Right atrium auricular region (tissue), 2 donors: ENCODE measurements around the gene JMJD1C. TPM values are rescaled to one million over a fixed set of nuclear protein-coding genes. Genes with fewer than 3 reads are reported as not detected.

ENCODE experiments used
- DNase-seq: peaks from one replicate; pipeline ENCODE4 v3.0.0-alpha.2; 2019; ENCODE audit warnings: low spot score
- H3K27ac ChIP-seq, 2 donors: fragments of 200-600 bp; sonication (generic); 1 replicate in 1 of 2; 2 replicates in 1 of 2; pipeline ENCODE4 v1.5.1; 2016 to 2019
- H3K27me3 ChIP-seq, 2 donors: fragments of 200-600 bp; sonication (generic); one replicate each; pipeline versions ENCODE4 v1.5.1 to v1.6.0; 2017 to 2019
- H3K36me3 ChIP-seq: fragments of 200-600 bp; sonication (generic); one replicate; pipeline ENCODE4 v1.5.1; 2016
- H3K4me1 ChIP-seq, 2 donors: fragments of 200-600 bp; sonication (generic); one replicate each; pipeline versions ENCODE4 v1.5.1 to v1.6.0; 2017 to 2019
- H3K4me3 ChIP-seq, 2 donors: fragments of 200-600 bp; sonication (generic); 1 replicate in 1 of 2; 2 replicates in 1 of 2; pipeline ENCODE4 v1.5.1; 2017 to 2019; ENCODE audit warnings: mild to moderate bottlenecking in 1 of 2, moderate library complexity in 1 of 2
- H3K9me3 ChIP-seq, 2 donors: fragments of 200-600 bp; sonication (generic); one replicate each; pipeline ENCODE4 v1.5.1; 2019
- CTCF ChIP-seq, 2 donors: fragments of 200-600 bp; sonication (generic); IDR thresholded peaks; one replicate each; pipeline ENCODE4 v1.5.1; 2019; ENCODE audit warnings: antibody characterized with exemption in 2 of 2
- total RNA-seq, 2 donors: library from RNA; depleted of rRNA; stranded (reverse); fragments of >200 nt; gene quantifications; one replicate each; pipeline ENCODE4 v1.1.0, GENCODE V29; 2016

JMJD1C gene
- total RNA-seq, 2 donors from 2014 or later = 45.5 to 57.6 TPM

DNA sequence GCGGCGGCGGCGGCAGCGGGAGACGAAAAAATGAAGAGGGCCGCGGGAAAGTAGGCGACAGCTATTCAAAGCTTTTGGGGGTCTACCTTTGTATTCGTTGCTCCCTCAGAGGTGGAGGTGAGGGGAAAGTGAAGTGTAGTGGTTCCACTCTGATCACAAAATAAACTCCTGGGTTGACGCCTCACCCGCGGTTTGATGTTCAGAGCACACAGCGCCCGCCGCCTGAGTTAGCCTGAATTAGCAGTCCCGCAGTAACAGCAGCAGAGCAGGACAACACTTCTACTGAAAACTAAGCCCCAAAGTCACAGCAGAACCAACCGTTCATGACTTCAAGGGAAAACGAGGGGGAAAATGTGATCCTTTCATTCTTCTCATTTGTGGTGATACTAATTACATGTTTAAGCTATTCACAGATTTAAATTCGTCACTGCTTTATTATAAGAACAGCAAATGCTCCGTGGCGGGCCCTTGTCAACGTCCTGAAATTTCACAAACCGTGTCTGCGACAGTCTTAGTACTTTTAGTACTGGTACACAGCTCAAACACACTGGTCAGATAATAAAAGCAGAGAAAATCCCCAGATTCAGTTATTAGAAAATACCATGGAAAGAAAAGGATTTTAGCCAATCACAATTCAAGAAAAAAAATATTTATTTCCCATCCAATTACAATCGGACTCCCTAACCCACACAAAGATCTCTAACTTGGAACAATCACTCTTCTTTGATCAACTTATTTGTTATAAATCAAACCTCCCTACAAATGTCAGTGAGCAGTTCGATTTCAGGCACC is 563 bp upstream of the JMJD1C start:
- no peaks in the 10 kb centered on the region for H3K27me3 ChIP-seq
- TF ChIP-seq CTCF (IDR thresholded peaks at IDR 0.05) = no peak
- H3K9me3 ChIP-seq = no peaks in the 10 kb centered on the region
- H3K36me3 ChIP-seq = no peaks in the 10 kb centered on the region
- H3K27ac ChIP-seq = peak overlapping the region; percentile 96
- DNase-seq = peak; percentile 69
- H3K4me1 ChIP-seq = peaks cover 0 to 22% of the 10 kb centered on the region in 2 donors
- peak overlapping the region; percentile 83 to 89 for H3K4me3 ChIP-seq

- no peaks in the 10 kb centered on the region for H3K9me3 ChIP-seq
- no peak for DNase-seq
- peak overlapping the region; percentile 96 for H3K27ac ChIP-seq
- H3K27me3 ChIP-seq = no peaks in the 10 kb centered on the region
- H3K36me3 ChIP-seq = no peaks in the 10 kb centered on the region
- peaks cover 0 to 22% of the 10 kb centered on the region in 2 donors for H3K4me1 ChIP-seq
- peak overlapping the region; percentile 83 to 89 for H3K4me3 ChIP-seq
- peak in 1 of 2 donors; percentile 37 for TF ChIP-seq CTCF (IDR thresholded peaks at IDR 0.05)
Observed at GRCh38 chr10:63464402-63465292, 1.1 kb downstream of the JMJD1C start.

DNA sequence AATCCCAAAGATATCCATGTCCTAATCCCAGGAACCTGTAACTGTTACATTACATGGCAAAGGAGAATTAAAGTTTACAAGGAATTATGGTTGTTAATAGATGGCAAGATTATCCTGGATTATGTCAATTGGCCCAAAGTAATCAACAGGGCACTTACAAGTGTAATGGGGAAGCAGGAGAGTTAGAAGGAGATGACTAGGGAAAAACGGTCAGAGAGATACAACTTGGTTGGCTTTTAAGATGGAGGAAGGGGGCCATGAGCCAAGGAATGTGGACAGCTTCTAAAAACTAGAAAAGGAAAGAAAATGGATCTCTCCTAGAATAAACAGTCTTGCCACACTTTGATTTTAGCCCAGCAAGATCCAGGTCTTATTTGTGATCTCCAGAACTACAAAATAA is 3.3 kb downstream of the JMJD1C start:
- no peaks in the 10 kb centered on the region for H3K9me3 ChIP-seq
- H3K36me3 ChIP-seq = no peaks in the 10 kb centered on the region
- H3K27ac ChIP-seq = no peak overlapping the region
- DNase-seq = no peak
- no peak for TF ChIP-seq CTCF (IDR thresholded peaks at IDR 0.05)
- H3K4me1 ChIP-seq = peaks cover 0 to 21% of the 10 kb centered on the region in 2 donors
- H3K27me3 ChIP-seq = no peaks in the 10 kb centered on the region
- no peak overlapping the region for H3K4me3 ChIP-seq

DNA sequence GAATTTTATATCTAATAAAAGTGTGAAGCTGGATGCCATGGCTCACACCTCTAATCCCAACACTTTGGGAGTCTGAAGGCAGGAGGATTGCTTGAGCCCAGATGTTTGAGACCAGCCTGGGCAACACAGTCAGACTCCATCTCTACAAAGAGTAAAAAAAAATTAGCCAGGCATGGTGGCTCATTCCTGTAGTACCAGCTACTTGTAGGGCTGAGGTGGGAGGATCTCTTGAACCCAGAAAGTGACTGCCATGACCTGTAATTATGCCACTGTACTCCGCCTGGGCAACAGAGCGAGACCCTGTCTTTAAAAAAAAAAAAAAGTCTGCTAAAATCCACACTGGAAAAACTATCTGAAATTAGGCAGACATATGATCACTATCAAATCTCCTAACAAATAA is 7.6 kb downstream of the JMJD1C start:
- Histone ChIP-seq H3K9me3 (no peaks in the 10 kb centered on the region), H3K27me3 (no peaks in the 10 kb centered on the region), H3K27ac (no peak overlapping the region), H3K4me3 (no peak overlapping the region), H3K4me1 (peaks cover 0 to 9% of the 10 kb centered on the region in 2 donors), H3K36me3 (no peaks in the 10 kb centered on the region)
- no peak for TF ChIP-seq CTCF (IDR thresholded peaks at IDR 0.05)
- DNase-seq = no peak

DNA sequence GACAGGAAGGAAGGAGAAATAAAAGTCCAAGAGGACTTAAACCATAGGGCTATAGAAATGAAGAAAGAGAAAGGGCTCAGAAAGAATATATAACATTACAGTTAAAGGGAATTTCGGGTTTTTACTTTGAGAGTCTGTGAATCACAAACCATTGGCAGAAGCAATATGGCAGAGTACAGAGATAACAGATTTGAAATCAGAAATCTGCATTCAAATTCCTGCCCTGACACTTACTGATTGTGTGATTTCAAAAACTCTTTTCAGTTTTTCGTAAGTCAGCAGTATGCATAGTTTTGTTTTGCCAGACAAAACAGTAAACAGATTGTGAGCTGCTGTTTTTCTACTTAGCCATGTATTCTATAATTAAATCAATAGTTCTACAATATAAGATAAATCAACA is 8.2 kb downstream of the JMJD1C start:
- Histone ChIP-seq H3K27me3 (no peaks in the 10 kb centered on the region), H3K4me3 (no peak overlapping the region), H3K9me3 (no peaks in the 10 kb centered on the region), H3K4me1 (peaks cover 0 to 9% of the 10 kb centered on the region in 2 donors), H3K36me3 (no peaks in the 10 kb centered on the region), H3K27ac (no peak overlapping the region)
- no peak for DNase-seq
- TF ChIP-seq CTCF (IDR thresholded peaks at IDR 0.05) = no peak
